AG09319 (cell line): Measurements from ENCODE around the gene ETFRF1.

Experiments used
- DNase-seq: peaks from one replicate; pipeline ENCODE4 v3.0.0-alpha.2; 2010; ENCODE audit warnings: low read depth; ENCODE audit errors: extremely low read depth
- CTCF ChIP-seq: IDR thresholded peaks from 2 replicates; pipeline ENCODE4 v1.5.1; 2011; ENCODE audit warnings: low read depth, mild to moderate bottlenecking, inconsistent platforms, low read length, moderate library complexity

The ETFRF1 gene

GRCh38 chr12:25245491-25245890 is 50.5 kb downstream of the ETFRF1 start:
- TF ChIP-seq CTCF = no peak
- DNase-seq = no peak

GRCh38 chr12:25248137-25248536 is 53.1 kb downstream of the ETFRF1 start:
- TF ChIP-seq CTCF = no peak
- no peak for DNase-seq

- no peak for TF ChIP-seq CTCF
- no peak for DNase-seq
These were observed 53.7 kb downstream of the ETFRF1 start for GRCh38 chr12:25248732-25249131.

- TF ChIP-seq CTCF = no peak
- DNase-seq = no peak
These were observed 55.1 kb downstream of the ETFRF1 start for GRCh38 chr12:25249931-25250738.

GRCh38 chr12:25250744-25251730 is 56.0 kb downstream of the ETFRF1 start, which contains the start of gene KRAS:
Gene KRAS, minus strand, starts transcription at chr12:25250929.
- DNase-seq = peak; percentile 97
- no peak for TF ChIP-seq CTCF

GRCh38 chr12:25251769-25252168 is 56.7 kb downstream of the ETFRF1 start:
- DNase-seq = no peak

More at GRCh38 chr12:25251769-25252168, 56.7 kb downstream of the ETFRF1 start:
- no peak for TF ChIP-seq CTCF
